Psoas muscle (tissue), 8 donors: ENCODE results near the gene DUOX2. TPM values are rescaled to one million over a fixed set of nuclear protein-coding genes. Genes with fewer than 3 reads are reported as not detected.

Source experiments
- ATAC-seq, 4 donors: fragments of 200-7000 bp; cut with Tn5 transposase; one replicate each; pipeline ENCODE4 v1.9.1; 2020; ENCODE audit warnings: moderate library complexity in 3 of 4, mild to moderate bottlenecking in 2 of 4
- DNase-seq, 2 donors: peaks; one replicate each; pipeline ENCODE4 v3.0.0-alpha.2; 2020
- H3K27ac ChIP-seq: fragments of 200-600 bp; one replicate; pipeline ENCODE4 v1.8.0; 2022
- H3K27me3 ChIP-seq, 3 donors: fragments of 200-600 bp in 1 of 3; one replicate each; pipeline versions ENCODE4 v1.6.1 to v1.8.0; 2013 to 2022; ENCODE audit warnings: low read length in 2 of 3, mild to moderate bottlenecking in 2 of 3, moderate library complexity in 1 of 3; ENCODE audit not compliant: insufficient read depth in 3 of 3
- H3K36me3 ChIP-seq, 2 donors: fragments of 200-600 bp in 1 of 2; one replicate each; pipeline versions ENCODE4 v1.6.1 to v1.8.0; 2013 to 2022; ENCODE audit warnings: low read depth in 1 of 2, mild to moderate bottlenecking in 1 of 2, moderate library complexity in 1 of 2; ENCODE audit not compliant: insufficient read depth in 1 of 2
- H3K4me1 ChIP-seq: fragments of 200-600 bp; one replicate; pipeline ENCODE4 v1.8.0; 2022
- H3K4me3 ChIP-seq: fragments of 200-600 bp; one replicate; pipeline ENCODE4 v1.8.0; 2022; ENCODE audit warnings: mild to moderate bottlenecking
- H3K9me3 ChIP-seq: fragments of 200-600 bp; one replicate; pipeline ENCODE4 v1.8.0; 2022
- CTCF ChIP-seq: fragments of 200-600 bp; IDR thresholded peaks from one replicate; pipeline ENCODE4 v1.8.0; 2022; ENCODE audit warnings: antibody characterized with exemption
- WGBS, 3 donors: extraction: QIAGEN DNeasy Blood & Tissue Kit; methylation state at CpG; one replicate each; pipeline versions ENCODE4 v1.1.6 to v1.1.7; 2013; 5-methylcytosine and 5-hydroxymethylcytosine counted together
- intact Hi-C, 2 donors: fragments of 100-400 bp; cut with DNase I; formaldehyde crosslinking; loops; one replicate each; pipeline versions ENCODE4 v1.11.0 to v1.14.2; 2022
- polyA plus RNA-seq, 3 donors: library from polyadenylated mRNA; stranded (reverse); fragments of 200-250 nt; gene quantifications; one replicate each; pipeline ENCODE4 v1.2.3, GENCODE V29; 2013
- total RNA-seq, 4 donors: library from RNA; stranded (reverse); fragmentation: NEBNext Ultra II Directional in 2 of 4; extraction: Animal tissue kit (Norgen Biotek cat#: 25700) in 2 of 4; gene quantifications; one replicate each; pipeline versions ENCODE4 v1.2.1 to v1.2.4, GENCODE V29; 2021 to 2023
- donor health status: healthy with polysubstance abuse.
- donor health status: DM: no; HTN: no; CAD: no; lungs with moderate emphysema.
- donor health status: Bipolar disorder and iron deficiency.
- donor health status: healthy.
- donor health status: DM: yes; HTN: yes; CAD: no.
- donor health status: DM: no; HTN: no; CAD: no.
- donor health status: DM: no; HTN: no; CAD: no.
- donor health status: DM: yes; HTN: yes; CAD: no.

Gene DUOX2
- total and polyA plus RNA-seq, 7 donors: 0.01 to 0.73 (median 0.04) TPM; not detected in 2

- no peaks in the 10 kb centered on the region for H3K4me1 ChIP-seq
- no peak within 1 kb of the TSS for H3K27ac ChIP-seq
- peak; percentile 47 to 66 for DNase-seq
- intact Hi-C loops: no loop called here
- H3K27me3 ChIP-seq: peaks cover 0 to 63% (median 18%) of the 10 kb centered on the region in 3 donors
- WGBS, 3 donors: 2 to 3% (median 2%) methylated on average over 38 to 46 of the region's 46 CpGs
- H3K36me3 ChIP-seq: no peaks in the 10 kb centered on the region
- no peak for TF ChIP-seq CTCF
- peak within 1 kb of the TSS; percentile 48 for H3K4me3 ChIP-seq
- ATAC-seq: peak in 3 of 4 donors; percentile 27 to 60 (median 52)
- no peaks in the 10 kb centered on the region for H3K9me3 ChIP-seq
These were observed 15.7 kb upstream of the DUOX2 start, which contains the start of the genes DUOX1 and DUOXA1 for GRCh38 chr15:45129651-45130129. TSS of gene DUOX1 (plus strand) at chr15:45129994. CDS start at chr15:45131967, 1,973 bp downstream. TSS of gene DUOXA1 (minus strand) at chr15:45129879. CDS start at chr15:45123014, 6,865 bp downstream.

GRCh38 chr15:45128971-45129639 lies 15.1 kb upstream of the DUOX2 start:
- Histone ChIP-seq H3K36me3 (no peaks in the 10 kb centered on the region), H3K27ac (no peak overlapping the region), H3K9me3 (no peaks in the 10 kb centered on the region), H3K27me3 (peaks cover 0 to 57% (median 14%) of the 10 kb centered on the region in 3 donors), H3K4me1 (no peaks in the 10 kb centered on the region), H3K4me3 (peak overlapping the region; percentile 48)
- DNase-seq: no peak
- ATAC-seq: peak in 1 of 4 donors; percentile 25
- intact Hi-C loops: no loop called here
- WGBS, 3 donors: 2 to 4% (median 3%) methylated on average over 43 to 47 of the region's 47 CpGs
- no peak for TF ChIP-seq CTCF

GRCh38 chr15:45126535-45127158 lies 12.7 kb upstream of the DUOX2 start:
- no peaks in the 10 kb centered on the region for H3K36me3 ChIP-seq

GRCh38 chr15:45123397-45123796 lies 9.4 kb upstream of the DUOX2 start:
- ATAC-seq: no peak
- H3K27ac ChIP-seq: no peak overlapping the region
- intact Hi-C loops: no loop called here
- no peak for DNase-seq
- H3K27me3 ChIP-seq: peaks cover 0 to 38% (median 3%) of the 10 kb centered on the region in 3 donors
- no peak overlapping the region for H3K4me3 ChIP-seq
- no peaks in the 10 kb centered on the region for H3K36me3 ChIP-seq
- no peak for TF ChIP-seq CTCF
- no peaks in the 10 kb centered on the region for H3K4me1 ChIP-seq
- no peaks in the 10 kb centered on the region for H3K9me3 ChIP-seq

More at GRCh38 chr15:45126535-45127158, 12.7 kb upstream of the DUOX2 start:
- ATAC-seq (peak in 1 of 4 donors; percentile 59), DNase-seq (no peak)
- H3K4me1 ChIP-seq: no peaks in the 10 kb centered on the region
- no peaks in the 10 kb centered on the region for H3K9me3 ChIP-seq
- 58 to 67% (median 60%) methylated on average over 2 of the region's 2 CpGs for WGBS, 3 donors
- peaks cover 0 to 46% (median 15%) of the 10 kb centered on the region in 3 donors for H3K27me3 ChIP-seq
- TF ChIP-seq CTCF: peak; percentile 55
- intact Hi-C loops: no loop called here
- no peak overlapping the region for H3K4me3 ChIP-seq
- H3K27ac ChIP-seq: no peak overlapping the region
